RPMI8226 (cell line): Measurements from ENCODE around the gene CSNK1D.

Experiments
- DNase-seq: peaks from one replicate; pipeline ENCODE4 v3.0.0-alpha.2; 2015

CSNK1D gene

GRCh38 chr17:82294064-82294773, 20.7 kb upstream of the CSNK1D start:
- no peak for DNase-seq

GRCh38 chr17:82292251-82293154, 19.0 kb upstream of the CSNK1D start:
- DNase-seq: peak; percentile 98

- DNase-seq: peak; percentile 22
These were observed 18.2 kb upstream of the CSNK1D start for GRCh38 chr17:82291582-82292250.

- DNase-seq: peak; percentile 86
These were observed 14.6 kb upstream of the CSNK1D start for GRCh38 chr17:82287868-82288801.

- DNase-seq: no peak
These were observed 13.7 kb upstream of the CSNK1D start for GRCh38 chr17:82287013-82287867.

- DNase-seq: no peak
These were observed 11.6 kb upstream of the CSNK1D start for GRCh38 chr17:82285141-82285540.

GRCh38 chr17:82283208-82283749, 9.8 kb upstream of the CSNK1D start:
- DNase-seq: peak; percentile 91

GRCh38 chr17:82282239-82283207, 9.0 kb upstream of the CSNK1D start:
- DNase-seq: no peak

GRCh38 chr17:82281502-82282238, 8.2 kb upstream of the CSNK1D start:
- DNase-seq: peak; percentile 66

- DNase-seq: no peak
These were observed 7.6 kb upstream of the CSNK1D start for GRCh38 chr17:82281076-82281475.

- no peak for DNase-seq
These were observed 7.0 kb upstream of the CSNK1D start for GRCh38 chr17:82280537-82280936.

GRCh38 chr17:82278786-82279391, 5.4 kb upstream of the CSNK1D start:
- no peak for DNase-seq

GRCh38 chr17:82278308-82278707, 4.8 kb upstream of the CSNK1D start:
- DNase-seq: no peak

- DNase-seq: no peak
These were observed 4.4 kb upstream of the CSNK1D start for GRCh38 chr17:82277851-82278250.

GRCh38 chr17:82276938-82277337, 3.4 kb upstream of the CSNK1D start:
- no peak for DNase-seq

- no peak for DNase-seq
These were observed 1.8 kb upstream of the CSNK1D start for GRCh38 chr17:82275326-82275725.

GRCh38 chr17:82274134-82275020, 877 bp upstream of the CSNK1D start:
- DNase-seq: no peak
